PFSK-1 (cell line): Measurements from ENCODE around the gene SERGEF.

Source experiments
- FOXP2 ChIP-seq: optimal IDR thresholded peaks from 2 replicates; pipeline ENCODE3; 2011; ENCODE audit warnings: borderline replicate concordance, control low read depth, inconsistent platforms; ENCODE audit not compliant: insufficient read depth; ENCODE audit errors: extremely low read length, extremely low read depth
- POLR2AphosphoS5 ChIP-seq: IDR thresholded peaks from 2 replicates; pipeline ENCODE4 v1.6.1; 2012; ENCODE audit warnings: low read depth, mild to moderate bottlenecking, control low read depth, low read length, moderate library complexity
- REST ChIP-seq, 2 experiments: IDR thresholded peaks; 2 replicates each; pipeline versions ENCODE4 v1.6.1 to v1.8.0; 2011 to 2012; ENCODE audit warnings: low read depth in 2 of 2, low read length in 2 of 2, control low read depth in 1 of 2, inconsistent platforms in 1 of 2, mild to moderate bottlenecking in 1 of 2, moderate library complexity in 1 of 2; ENCODE audit not compliant: insufficient read depth in 1 of 2
- SIN3A ChIP-seq: IDR thresholded peaks from 2 replicates; pipeline ENCODE4 v1.6.1; 2012; ENCODE audit warnings: mild to moderate bottlenecking, low read length, moderate library complexity, borderline replicate concordance; ENCODE audit not compliant: insufficient read depth
- TAF1 ChIP-seq: IDR thresholded peaks from 2 replicates; pipeline ENCODE4 v1.6.1; 2012; ENCODE audit warnings: low read length, control low read depth, borderline replicate concordance; ENCODE audit not compliant: insufficient read depth

The SERGEF gene

GRCh38 chr11:17814546-17814945 is 198.3 kb downstream of the SERGEF start:
- no peak for TF ChIP-seq SIN3A
- TF ChIP-seq POLR2AphosphoS5 = no peak
- TF ChIP-seq REST (IDR thresholded peaks at IDR 0.05; ENCODE audit: insufficient read depth in 1 of 2, low read depth in 2 of 2, low read length in 2 of 2) = no peak
- no peak for TF ChIP-seq TAF1
- no peak for TF ChIP-seq FOXP2

- TF ChIP-seq POLR2AphosphoS5 (no peak), REST (IDR thresholded peaks at IDR 0.05; ENCODE audit: insufficient read depth in 1 of 2, low read depth in 2 of 2, low read length in 2 of 2) (no peak), FOXP2 (no peak), TAF1 (no peak), SIN3A (no peak)
These were observed 199.3 kb downstream of the SERGEF start for GRCh38 chr11:17813391-17814059.

- no peak for TF ChIP-seq POLR2AphosphoS5
- no peak for TF ChIP-seq REST (IDR thresholded peaks at IDR 0.05; ENCODE audit: insufficient read depth in 1 of 2, low read depth in 2 of 2, low read length in 2 of 2)
- no peak for TF ChIP-seq TAF1
- no peak for TF ChIP-seq FOXP2
- TF ChIP-seq SIN3A = no peak
These were observed 200.0 kb downstream of the SERGEF start for GRCh38 chr11:17812865-17813187.

GRCh38 chr11:17812091-17812864 is 200.6 kb downstream of the SERGEF start:
- no peak for TF ChIP-seq REST (IDR thresholded peaks at IDR 0.05; ENCODE audit: insufficient read depth in 1 of 2, low read depth in 2 of 2, low read length in 2 of 2)
- TF ChIP-seq FOXP2 = no peak

- TF ChIP-seq FOXP2 (no peak), REST (IDR thresholded peaks at IDR 0.05; ENCODE audit: insufficient read depth in 1 of 2, low read depth in 2 of 2, low read length in 2 of 2) (no peak), TAF1 (no peak), SIN3A (no peak), POLR2AphosphoS5 (no peak)
These were observed 201.5 kb downstream of the SERGEF start for GRCh38 chr11:17811352-17811751.
